ENCODE results near the gene SPSB2.

The SPSB2 gene

GRCh38 chr12:6830999-6831398 is 42.1 kb downstream of the SPSB2 start:
- H3K36me3 ChIP-seq (ENCODE audit: insufficient read depth, low read length) = 0 out of 2 replicates have a peak, but pooled peaks cover 11% of the 10 kb centered on the region

GRCh38 chr12:6830286-6830890 is 42.7 kb downstream of the SPSB2 start:
- 0 out of 2 replicates have a peak, but pooled peaks cover 11% of the 10 kb centered on the region for H3K36me3 ChIP-seq (ENCODE audit: insufficient read depth, low read length)

More at GRCh38 chr12:6830999-6831398, 42.1 kb downstream of the SPSB2 start:
- Histone ChIP-seq H3K4me1 (ENCODE audit: insufficient read depth, low read length) (peaks cover 5% of the 10 kb centered on the region), H3K9me3 (ENCODE audit: control insufficient read depth, insufficient read depth, low read length) (no peaks in the 10 kb centered on the region), H3K9ac (ENCODE audit: low read depth, low read length) (no peak overlapping the region)

GRCh38 chr12:6829536-6830220 is 43.4 kb downstream of the SPSB2 start:
- Histone ChIP-seq H3K4me1 (ENCODE audit: insufficient read depth, low read length) (peaks cover 9% of the 10 kb centered on the region), H3K9me3 (ENCODE audit: control insufficient read depth, insufficient read depth, low read length) (no peaks in the 10 kb centered on the region), H3K36me3 (ENCODE audit: insufficient read depth, low read length) (0 out of 2 replicates have a peak, but pooled peaks cover 11% of the 10 kb centered on the region), H3K9ac (ENCODE audit: low read depth, low read length) (peak overlapping the region; percentile 93)

More at GRCh38 chr12:6830286-6830890, 42.7 kb downstream of the SPSB2 start:
- peak overlapping the region; percentile 93; the same call in 1 of the 2 replicates for H3K9ac ChIP-seq (ENCODE audit: low read depth, low read length)
- H3K9me3 ChIP-seq (ENCODE audit: control insufficient read depth, insufficient read depth, low read length) = no peaks in the 10 kb centered on the region
- peaks cover 5% of the 10 kb centered on the region for H3K4me1 ChIP-seq (ENCODE audit: insufficient read depth, low read length)

DNA sequence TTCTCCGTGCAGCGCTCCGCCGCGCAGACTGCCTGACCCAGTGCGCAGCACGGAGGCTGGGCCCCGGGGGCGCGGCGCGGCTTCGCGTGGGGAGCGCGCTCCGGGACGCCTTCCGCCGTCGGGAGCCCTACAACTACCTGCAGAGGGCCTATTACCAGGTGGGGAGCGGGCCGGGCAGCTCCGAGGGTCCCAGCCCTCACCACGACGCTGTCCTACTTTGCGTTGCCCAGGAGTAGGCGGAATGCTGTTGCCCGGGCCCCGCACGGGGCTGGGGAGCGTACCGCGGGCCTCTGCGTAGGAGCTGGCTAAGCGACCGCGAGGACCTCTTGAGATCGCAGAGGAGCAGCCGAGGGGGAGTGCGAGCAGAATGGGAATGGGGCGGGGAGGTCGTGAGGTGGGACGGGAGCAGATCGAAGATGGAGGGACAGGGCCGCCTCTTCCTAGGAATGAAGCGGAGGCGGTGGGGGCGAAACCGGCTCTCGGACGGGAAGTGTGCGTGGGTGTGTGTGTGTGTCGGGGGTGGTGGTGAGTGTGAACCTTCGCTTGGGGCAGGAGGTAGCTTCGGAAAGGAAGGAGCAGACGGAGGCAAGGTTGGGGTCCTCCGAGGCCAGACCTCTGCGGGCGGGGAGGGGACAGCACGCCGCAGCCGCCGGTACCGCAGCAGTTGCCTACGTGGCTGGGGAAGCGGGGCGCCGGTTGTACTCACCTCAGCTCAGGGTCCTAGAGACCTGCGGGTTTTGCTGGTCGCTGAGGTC is 44.1 kb downstream of the SPSB2 start:
- Histone ChIP-seq H3K4me1 (ENCODE audit: insufficient read depth, low read length) (peaks cover 9% of the 10 kb centered on the region), H3K36me3 (ENCODE audit: insufficient read depth, low read length) (0 out of 2 replicates have a peak, but pooled peaks cover 6% of the 10 kb centered on the region), H3K9me3 (ENCODE audit: control insufficient read depth, insufficient read depth, low read length) (no peaks in the 10 kb centered on the region), H3K9ac (ENCODE audit: low read depth, low read length) (peak overlapping the region; percentile 93)

DNA sequence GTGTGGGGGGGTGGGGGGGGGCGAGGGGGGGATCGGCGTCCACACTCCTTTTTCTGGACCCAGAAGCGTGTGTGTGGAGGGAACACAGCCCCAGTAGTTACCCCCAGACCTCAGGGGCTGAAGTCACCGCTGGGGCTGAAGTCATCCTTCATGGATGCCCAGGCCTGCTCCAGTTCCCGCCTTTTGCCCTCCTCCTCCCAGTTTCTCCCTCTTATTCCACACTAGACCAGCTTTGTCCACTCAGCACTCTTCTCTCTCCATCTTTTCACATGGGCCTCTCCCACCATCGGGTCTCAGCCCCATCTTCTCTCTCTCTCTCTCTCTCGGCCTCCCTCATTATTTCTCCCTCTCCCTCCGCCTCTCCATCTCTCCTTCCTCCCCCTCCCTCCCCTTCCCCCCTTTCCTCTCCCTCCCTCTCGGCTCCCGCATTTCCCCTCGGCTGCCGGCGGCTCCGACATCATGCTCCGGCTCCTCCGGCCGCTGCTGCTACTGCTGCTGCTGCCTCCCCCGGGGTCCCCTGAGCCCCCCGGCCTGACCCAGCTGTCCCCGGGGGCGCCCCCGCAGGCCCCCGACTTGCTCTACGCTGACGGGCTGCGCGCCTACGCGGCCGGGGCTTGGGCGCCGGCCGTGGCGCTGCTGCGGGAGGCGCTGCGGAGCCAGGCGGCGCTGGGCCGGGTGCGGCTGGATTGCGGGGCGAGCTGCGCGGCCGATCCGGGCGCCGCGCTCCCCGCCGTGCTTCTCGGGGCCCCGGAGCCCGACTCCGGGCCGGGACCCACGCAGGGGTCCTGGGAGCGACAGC is 44.9 kb downstream of the SPSB2 start, which contains the start of gene P3H3:
Gene P3H3 (plus strand): TSS at position 426 of the 799 bp plus-strand sequence. CDS start 34 bp downstream, at position 460.
- Histone ChIP-seq H3K36me3 (ENCODE audit: insufficient read depth, low read length) (0 out of 2 replicates have a peak, but pooled peaks cover 3% of the 10 kb centered on the region), H3K9ac (ENCODE audit: low read depth, low read length) (peak within 1 kb of the TSS; percentile 93), H3K4me1 (ENCODE audit: insufficient read depth, low read length) (peaks cover 9% of the 10 kb centered on the region), H3K9me3 (ENCODE audit: control insufficient read depth, insufficient read depth, low read length) (no peaks in the 10 kb centered on the region)

DNA sequence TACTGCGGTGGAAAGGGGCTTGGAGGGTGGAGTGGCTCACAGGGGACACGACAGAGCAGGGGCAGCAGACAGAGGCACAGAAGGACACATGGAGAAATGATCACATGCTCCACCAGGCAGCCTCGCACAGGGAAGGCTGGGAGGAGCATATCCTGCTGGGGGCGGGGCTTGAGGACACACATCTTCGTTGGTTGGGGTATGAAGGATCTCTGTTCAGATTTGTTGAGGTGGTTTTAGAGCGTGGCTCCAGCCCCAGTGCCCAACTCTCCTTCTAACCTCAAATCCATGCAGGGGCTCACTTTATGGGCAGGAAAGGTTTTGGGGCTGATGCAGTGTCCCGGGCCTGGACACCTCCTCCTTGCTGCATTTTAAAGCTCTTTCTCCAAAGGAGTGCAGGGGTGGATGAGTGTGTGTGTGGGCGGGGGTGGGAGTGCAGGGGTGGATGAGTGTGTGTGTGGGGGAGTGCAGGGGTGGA is 45.6 kb downstream of the SPSB2 start:
- H3K9me3 ChIP-seq (ENCODE audit: control insufficient read depth, insufficient read depth, low read length) = no peaks in the 10 kb centered on the region
- H3K36me3 ChIP-seq (ENCODE audit: insufficient read depth, low read length) = 0 out of 2 replicates have a peak, but pooled peaks cover 3% of the 10 kb centered on the region
- peaks cover 9% of the 10 kb centered on the region for H3K4me1 ChIP-seq (ENCODE audit: insufficient read depth, low read length)
- H3K9ac ChIP-seq (ENCODE audit: low read depth, low read length) = peak overlapping the region; percentile 34; the same call in 1 of the 2 replicates

DNA sequence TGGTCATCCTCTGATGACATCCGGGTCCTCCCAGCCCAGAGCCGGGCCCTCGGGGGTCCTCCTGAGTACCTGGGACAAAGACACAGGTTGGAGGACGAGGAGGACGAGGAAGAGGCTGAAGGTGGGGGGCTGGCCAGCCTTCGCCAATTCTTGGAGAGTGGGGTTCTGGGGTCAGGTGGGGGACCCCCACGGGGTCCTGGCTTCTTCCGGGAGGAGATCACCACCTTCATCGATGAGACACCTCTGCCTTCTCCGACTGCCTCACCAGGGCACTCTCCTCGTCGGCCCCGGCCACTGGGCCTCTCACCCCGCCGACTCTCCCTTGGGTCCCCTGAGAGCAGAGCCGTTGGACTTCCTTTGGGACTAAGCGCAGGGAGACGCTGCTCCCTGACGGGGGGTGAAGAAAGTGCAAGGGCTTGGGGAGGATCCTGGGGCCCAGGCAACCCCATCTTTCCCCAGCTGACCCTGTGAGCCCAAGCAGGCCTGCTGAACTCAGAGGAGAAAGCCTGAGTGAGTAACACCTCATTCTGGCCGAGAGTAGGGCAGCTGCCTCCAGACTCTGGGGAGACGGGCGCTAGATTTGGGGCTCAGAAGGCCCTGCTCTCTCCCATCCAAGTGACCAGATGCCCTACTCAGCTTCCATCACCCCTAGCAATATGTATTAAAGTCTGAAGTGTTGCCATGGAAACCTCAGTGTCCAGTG is 46.2 kb downstream of the SPSB2 start:
- Histone ChIP-seq H3K9me3 (ENCODE audit: control insufficient read depth, insufficient read depth, low read length) (no peaks in the 10 kb centered on the region), H3K9ac (ENCODE audit: low read depth, low read length) (peak overlapping the region; percentile 26), H3K36me3 (ENCODE audit: insufficient read depth, low read length) (0 out of 2 replicates have a peak, but pooled peaks cover 3% of the 10 kb centered on the region), H3K4me1 (ENCODE audit: insufficient read depth, low read length) (peaks cover 9% of the 10 kb centered on the region)

DNA sequence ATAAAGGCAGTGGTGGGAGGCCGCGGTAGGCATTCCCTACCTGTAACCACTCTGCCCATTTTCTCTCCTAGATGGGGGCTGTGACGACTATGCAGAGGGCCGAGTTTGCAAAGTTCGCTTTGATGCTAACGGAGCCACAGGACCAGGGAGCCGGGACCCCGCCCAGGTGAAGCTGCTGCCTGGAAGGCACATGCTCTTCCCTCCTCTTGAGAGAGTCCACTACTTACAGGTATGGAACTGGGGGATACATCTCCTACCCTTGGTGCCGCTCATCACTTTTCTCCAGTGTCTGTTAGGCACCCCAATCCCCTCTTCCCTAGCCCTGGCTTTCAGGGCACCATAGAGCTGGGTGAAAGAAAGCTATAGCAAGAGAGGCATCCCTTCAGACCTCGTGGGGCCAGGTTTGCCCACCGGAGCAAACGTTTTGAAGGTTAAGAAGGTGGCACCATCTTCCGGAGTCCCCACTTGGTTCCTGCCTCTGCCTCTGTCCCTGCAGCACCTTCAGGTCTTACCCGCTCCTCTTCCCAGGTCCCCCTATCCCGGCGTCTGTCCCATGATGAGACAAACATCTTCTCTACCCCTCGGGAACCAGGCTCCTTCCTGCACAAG is 46.9 kb downstream of the SPSB2 start:
- no peaks in the 10 kb centered on the region for H3K36me3 ChIP-seq (ENCODE audit: insufficient read depth, low read length)
- no peak overlapping the region for H3K9ac ChIP-seq (ENCODE audit: low read depth, low read length)
- H3K4me1 ChIP-seq (ENCODE audit: insufficient read depth, low read length) = peaks cover 9% of the 10 kb centered on the region
- no peaks in the 10 kb centered on the region for H3K9me3 ChIP-seq (ENCODE audit: control insufficient read depth, insufficient read depth, low read length)

GRCh38 chr12:6825398-6826124 is 47.5 kb downstream of the SPSB2 start:
- Histone ChIP-seq H3K9ac (ENCODE audit: low read depth, low read length) (peak overlapping the region; percentile 37), H3K4me1 (ENCODE audit: insufficient read depth, low read length) (peaks cover 13% of the 10 kb centered on the region), H3K9me3 (ENCODE audit: control insufficient read depth, insufficient read depth, low read length) (no peaks in the 10 kb centered on the region), H3K36me3 (ENCODE audit: insufficient read depth, low read length) (no peaks in the 10 kb centered on the region)

- H3K36me3 ChIP-seq (ENCODE audit: insufficient read depth, low read length) = no peaks in the 10 kb centered on the region
- H3K9ac ChIP-seq (ENCODE audit: low read depth, low read length) = peak overlapping the region; percentile 37
- H3K4me1 ChIP-seq (ENCODE audit: insufficient read depth, low read length) = peaks cover 19% of the 10 kb centered on the region
- H3K9me3 ChIP-seq (ENCODE audit: control insufficient read depth, insufficient read depth, low read length) = no peaks in the 10 kb centered on the region
Measured at GRCh38 chr12:6824901-6825381, 48.2 kb downstream of the SPSB2 start.

DNA sequence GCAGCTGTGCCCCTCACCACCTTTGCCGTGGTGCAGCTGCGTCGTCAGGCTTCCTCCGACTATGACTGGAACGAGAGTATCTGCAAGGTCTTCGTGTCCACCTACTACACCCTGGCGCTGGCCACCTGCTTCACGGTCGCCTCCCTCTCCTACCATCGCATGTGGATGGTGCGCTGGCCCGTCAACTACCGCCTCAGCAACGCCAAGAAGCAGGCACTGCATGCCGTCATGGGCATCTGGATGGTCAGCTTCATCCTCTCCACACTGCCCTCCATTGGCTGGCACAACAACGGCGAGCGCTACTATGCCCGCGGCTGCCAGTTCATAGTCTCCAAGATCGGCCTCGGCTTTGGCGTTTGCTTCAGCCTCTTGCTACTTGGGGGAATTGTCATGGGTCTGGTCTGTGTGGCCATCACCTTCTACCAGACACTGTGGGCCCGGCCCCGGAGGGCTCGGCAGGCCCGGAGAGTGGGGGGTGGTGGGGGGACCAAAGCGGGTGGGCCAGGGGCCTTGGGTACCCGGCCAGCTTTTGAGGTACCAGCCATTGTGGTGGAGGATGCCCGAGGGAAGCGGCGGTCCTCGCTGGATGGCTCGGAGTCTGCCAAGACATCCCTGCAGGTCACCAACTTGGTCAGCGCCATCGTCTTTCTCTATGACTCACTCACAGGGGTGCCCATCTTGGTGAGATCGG is 48.9 kb downstream of the SPSB2 start:
- Histone ChIP-seq H3K9me3 (ENCODE audit: control insufficient read depth, insufficient read depth, low read length) (no peaks in the 10 kb centered on the region), H3K9ac (ENCODE audit: low read depth, low read length) (no peak overlapping the region), H3K36me3 (ENCODE audit: insufficient read depth, low read length) (no peaks in the 10 kb centered on the region), H3K4me1 (ENCODE audit: insufficient read depth, low read length) (peaks cover 26% of the 10 kb centered on the region)

Measured in ES-I3 (cell line).